Measurements from ENCODE around the gene RAI1.
"Not testable (repeated sequence)": the region's sequence is repeated elsewhere in the genome, so short reads cannot be mapped to it uniquely, and the experiment has no call there.

RAI1 gene

GRCh38 chr17:17663160-17664063 lies 17.8 kb upstream of the RAI1 start:
- DNase-seq (ENCODE audit: low spot score): peak; percentile 69

- DNase-seq (ENCODE audit: low spot score): no peak
Measured at GRCh38 chr17:17664064-17664452, 17.2 kb upstream of the RAI1 start.

- no peak for DNase-seq (ENCODE audit: low spot score)
Measured at GRCh38 chr17:17665255-17665654, 16.0 kb upstream of the RAI1 start.

- no peak for DNase-seq (ENCODE audit: low spot score)
Measured at GRCh38 chr17:17666111-17666714, 15.0 kb upstream of the RAI1 start.

- DNase-seq (ENCODE audit: low spot score): no peak
Measured at GRCh38 chr17:17667231-17667630, 14.0 kb upstream of the RAI1 start.

GRCh38 chr17:17667947-17668346 lies 13.3 kb upstream of the RAI1 start:
- DNase-seq (ENCODE audit: low spot score): no peak

GRCh38 chr17:17668358-17668757 lies 12.9 kb upstream of the RAI1 start:
- no peak for DNase-seq (ENCODE audit: low spot score)

- no peak for DNase-seq (ENCODE audit: low spot score)
Measured at GRCh38 chr17:17668775-17669579, 12.3 kb upstream of the RAI1 start.

GRCh38 chr17:17669580-17670235 lies 11.6 kb upstream of the RAI1 start:
- DNase-seq (ENCODE audit: low spot score): no peak

- no peak for DNase-seq (ENCODE audit: low spot score)
Measured at GRCh38 chr17:17670701-17671305, 10.5 kb upstream of the RAI1 start.

GRCh38 chr17:17671369-17672129 lies 9.7 kb upstream of the RAI1 start:
- no peak for DNase-seq (ENCODE audit: low spot score)

- DNase-seq (ENCODE audit: low spot score): no peak
Measured at GRCh38 chr17:17672453-17673368, 8.5 kb upstream of the RAI1 start.

GRCh38 chr17:17675416-17675815 lies 5.8 kb upstream of the RAI1 start:
- DNase-seq (ENCODE audit: low spot score): no peak

GRCh38 chr17:17675925-17676534 lies 5.2 kb upstream of the RAI1 start:
- DNase-seq (ENCODE audit: low spot score): peak; percentile 27

GRCh38 chr17:17676752-17677151 lies 4.5 kb upstream of the RAI1 start:
- no peak for DNase-seq (ENCODE audit: low spot score)

GRCh38 chr17:17677299-17678040 lies 3.8 kb upstream of the RAI1 start:
- no peak for DNase-seq (ENCODE audit: low spot score)

- not testable (repeated sequence) for DNase-seq (ENCODE audit: low spot score)
Measured at GRCh38 chr17:17678063-17678699, 3.1 kb upstream of the RAI1 start.

- DNase-seq (ENCODE audit: low spot score): no peak
Measured at GRCh38 chr17:17679243-17679642, 2.0 kb upstream of the RAI1 start.
